ENCODE data around the gene TRIM67.

GRCh38 chr1:231151811-231152210 is 10.0 kb upstream of the TRIM67 start:
- TF ChIP-seq EZH2 (IDR thresholded peaks at IDR 0.05; ENCODE audit: borderline replicate concordance, low read depth, low read length, poor library complexity, severe bottlenecking) (no peak), CTCF (conservative IDR thresholded peaks at IDR 0.05; ENCODE audit: low read depth, low read length) (no peak)

Measured in A673 (cell line).